Tibial nerve (tissue), 4 donors: ENCODE data around the gene FOXRED2. TPM values are rescaled to one million over a fixed set of nuclear protein-coding genes. Genes with fewer than 3 reads are reported as not detected.
"Not testable (repeated sequence)": the region's sequence is repeated elsewhere in the genome, so short reads cannot be mapped to it uniquely, and the experiment has no call there.

ENCODE experiments used
- DNase-seq, 2 donors: peaks; one replicate each; pipeline ENCODE4 v3.0.0-alpha.2; 2019; ENCODE audit warnings: low spot score in 2 of 2
- H3K27ac ChIP-seq, 4 donors: fragments of 200-600 bp; sonication (generic) in 3 of 4; one replicate each; pipeline ENCODE4 v1.5.1; 2017 to 2019; ENCODE audit warnings: mild to moderate bottlenecking in 1 of 4
- H3K27me3 ChIP-seq, 2 donors: fragments of 200-600 bp; sonication (generic) in 1 of 2; one replicate each; pipeline versions ENCODE4 v1.5.1 to v1.6.0; 2017 to 2019
- H3K36me3 ChIP-seq, 3 donors: fragments of 200-600 bp; sonication (generic); one replicate each; pipeline ENCODE4 v1.5.1; 2018 to 2019
- H3K4me1 ChIP-seq, 4 donors: fragments of 200-600 bp; sonication (generic) in 3 of 4; one replicate each; pipeline ENCODE4 v1.5.1; 2017 to 2019
- H3K4me3 ChIP-seq, 4 donors: fragments of 200-600 bp; sonication (generic) in 3 of 4; one replicate each; pipeline ENCODE4 v1.5.1; 2017 to 2019; ENCODE audit warnings: mild to moderate bottlenecking in 1 of 4, moderate library complexity in 1 of 4
- H3K9me3 ChIP-seq, 4 donors: fragments of 200-600 bp; sonication (generic) in 3 of 4; one replicate each; pipeline ENCODE4 v1.5.1; 2017 to 2019
- CTCF ChIP-seq, 5 experiments: fragments of 200-600 bp in 3 of 5; fragments of 450-650 bp in 2 of 5; sonication (generic) in 3 of 5; IDR thresholded peaks; one replicate each; pipeline ENCODE4 v1.5.1; 2016 to 2019; ENCODE audit warnings: antibody characterized with exemption in 5 of 5, mild to moderate bottlenecking in 3 of 5, moderate library complexity in 2 of 5
- EP300 ChIP-seq, 2 donors: sonication (generic); formaldehyde crosslinking; IDR thresholded peaks; one replicate each; pipeline ENCODE4 v1.6.1; 2017; ENCODE audit warnings: antibody characterized with exemption in 2 of 2, mild to moderate bottlenecking in 1 of 2
- POLR2A ChIP-seq, 2 donors: fragments of 450-650 bp; IDR thresholded peaks; one replicate each; pipeline ENCODE4 v1.6.1; 2017; ENCODE audit warnings: antibody characterized with exemption in 2 of 2, mild to moderate bottlenecking in 2 of 2, moderate library complexity in 2 of 2
- WGBS, 2 donors: methylation state at CpG; one replicate each; pipeline ENCODE4 v1.1.5; 2018; 5-methylcytosine and 5-hydroxymethylcytosine counted together
- total RNA-seq, 4 donors: library from RNA; depleted of rRNA; stranded (reverse); fragments of >200 nt; gene quantifications; one replicate each; pipeline ENCODE4 v1.1.0, GENCODE V29; 2016

Gene FOXRED2
- total RNA-seq, 4 donors from 2014 or later = 3.1 to 13.7 (median 13.1) TPM

GRCh38 chr22:36541831-36542411 lies 35.1 kb upstream of the FOXRED2 start:
- no peaks in the 10 kb centered on the region for H3K4me1 ChIP-seq
- no peak overlapping the region for H3K27ac ChIP-seq
- no peak for TF ChIP-seq POLR2A (IDR thresholded peaks at IDR 0.05)
- TF ChIP-seq EP300 (IDR thresholded peaks at IDR 0.05) = no peak
- no peak for TF ChIP-seq CTCF (IDR thresholded peaks at IDR 0.05)
- 65 to 66% methylated on average over 9 of the region's 9 CpGs for WGBS, 2 donors
- peaks cover 0 to 20% of the 10 kb centered on the region in 2 donors for H3K27me3 ChIP-seq
- H3K36me3 ChIP-seq = no peaks in the 10 kb centered on the region
- DNase-seq = no peak
- H3K4me3 ChIP-seq = no peak overlapping the region
- no peaks in the 10 kb centered on the region for H3K9me3 ChIP-seq

- Histone ChIP-seq H3K27ac (no peak overlapping the region), H3K36me3 (no peaks in the 10 kb centered on the region), H3K4me1 (no peaks in the 10 kb centered on the region), H3K9me3 (no peaks in the 10 kb centered on the region), H3K27me3 (peaks cover 0 to 12% of the 10 kb centered on the region in 2 donors), H3K4me3 (no peak overlapping the region)
- DNase-seq = no peak
- TF ChIP-seq EP300 (IDR thresholded peaks at IDR 0.05) (no peak), CTCF (IDR thresholded peaks at IDR 0.05) (no peak), POLR2A (IDR thresholded peaks at IDR 0.05) (no peak)
- 72 to 79% methylated on average over 12 of the region's 12 CpGs for WGBS, 2 donors
Measured at GRCh38 chr22:36540867-36541642, 34.2 kb upstream of the FOXRED2 start.

GRCh38 chr22:36538529-36538928 lies 31.7 kb upstream of the FOXRED2 start:
- Histone ChIP-seq H3K4me1 (no peaks in the 10 kb centered on the region), H3K9me3 (no peaks in the 10 kb centered on the region), H3K36me3 (no peaks in the 10 kb centered on the region), H3K4me3 (no peak overlapping the region), H3K27ac (no peak overlapping the region), H3K27me3 (peaks cover 0 to 5% of the 10 kb centered on the region in 2 donors)
- no peak for DNase-seq
- 23 to 29% methylated on average over 7 of the region's 7 CpGs for WGBS, 2 donors
- TF ChIP-seq CTCF (IDR thresholded peaks at IDR 0.05) (no peak), EP300 (IDR thresholded peaks at IDR 0.05) (no peak), POLR2A (IDR thresholded peaks at IDR 0.05) (no peak)

- no peak for DNase-seq
- H3K4me1 ChIP-seq = no peaks in the 10 kb centered on the region
- no peak overlapping the region for H3K4me3 ChIP-seq
- 51 to 60% methylated on average over 1 to 3 of the region's 7 CpGs for WGBS, 2 donors
- H3K9me3 ChIP-seq = no peaks in the 10 kb centered on the region
- peaks cover 0 to 5% of the 10 kb centered on the region in 2 donors for H3K27me3 ChIP-seq
- no peak for TF ChIP-seq POLR2A (IDR thresholded peaks at IDR 0.05)
- no peak for TF ChIP-seq EP300 (IDR thresholded peaks at IDR 0.05)
- no peak for TF ChIP-seq CTCF (IDR thresholded peaks at IDR 0.05)
- no peak overlapping the region for H3K27ac ChIP-seq
- H3K36me3 ChIP-seq = no peaks in the 10 kb centered on the region
Measured at GRCh38 chr22:36536717-36537116, 29.9 kb upstream of the FOXRED2 start.

GRCh38 chr22:36533320-36533719 lies 26.5 kb upstream of the FOXRED2 start:
- H3K9me3 ChIP-seq, H3K4me1 ChIP-seq, H3K27me3 ChIP-seq, H3K4me3 ChIP-seq, H3K36me3 ChIP-seq, H3K27ac ChIP-seq, DNase-seq: not testable (repeated sequence)
- 74 to 86% methylated on average over 4 of the region's 4 CpGs for WGBS, 2 donors
